CD4-positive, alpha-beta memory T cell (primary cell): ENCODE results near the gene TNFSF4. TPM values are rescaled to one million over a fixed set of nuclear protein-coding genes. Genes with fewer than 3 reads are reported as not detected.

Experiments
- CTCF ChIA-PET: fragments of 350-600 bp; sonication (Branson Sonifier 250); formaldehyde crosslinking; loops from one replicate; lab custom pipeline; 2021; ENCODE audit warnings: inconsistent platforms; ENCODE audit not compliant: partially characterized antibody; lab: Charles Lee
- POLR2A ChIA-PET: fragments of 350-600 bp; sonication (Branson Sonifier 250); formaldehyde crosslinking; loops from one replicate; lab custom pipeline; 2021; ENCODE audit not compliant: partially characterized antibody; lab: Charles Lee
- DNase-seq, 5 donors: peaks; one replicate each; pipeline versions ENCODE4 v3.0.0 to v3.0.0-alpha.2; 2020 to 2022; ENCODE audit warnings: mixed read lengths in 1 of 5
- H3K27ac ChIP-seq: one replicate; pipeline ENCODE4 v1.7.0; 2013; ENCODE audit warnings: low read depth, low read length
- H3K27me3 ChIP-seq: 2 replicates; pipeline ENCODE4 v1.7.0; 2013; ENCODE audit warnings: mild to moderate bottlenecking, low read length, moderate library complexity; ENCODE audit not compliant: insufficient read depth
- H3K36me3 ChIP-seq: 2 replicates; pipeline ENCODE4 v1.7.0; 2013; ENCODE audit warnings: mild to moderate bottlenecking, low read length, moderate library complexity; ENCODE audit not compliant: insufficient read depth
- H3K4me1 ChIP-seq: 2 replicates; pipeline ENCODE4 v1.7.0; 2013; ENCODE audit warnings: mild to moderate bottlenecking, low read length, moderate library complexity; ENCODE audit not compliant: insufficient read depth
- H3K4me3 ChIP-seq, 2 donors: one replicate each; pipeline ENCODE4 v1.7.0; 2013; ENCODE audit warnings: low read length in 2 of 2, mild to moderate bottlenecking in 1 of 2
- H3K9me3 ChIP-seq, 2 donors: one replicate each; pipeline ENCODE4 v1.7.0; 2013; ENCODE audit warnings: low read length in 2 of 2, control low read depth in 1 of 2; ENCODE audit not compliant: control insufficient read depth in 1 of 2
- H3K27ac Mint-ChIP-seq, 7 donors: one replicate each; pipeline ENCODE4 v1.8.0; 2020 to 2021; ENCODE audit warnings: mixed read lengths in 7 of 7, mild to moderate bottlenecking in 6 of 7, inconsistent platforms in 3 of 7, moderate library complexity in 3 of 7
- H3K27me3 Mint-ChIP-seq, 2 donors: one replicate each; pipeline ENCODE4 v1.8.0; 2020 to 2021; ENCODE audit warnings: mixed read lengths in 2 of 2
- H3K36me3 Mint-ChIP-seq, 2 donors: one replicate each; pipeline ENCODE4 v1.8.0; 2020 to 2021; ENCODE audit warnings: mixed read lengths in 2 of 2, inconsistent platforms in 1 of 2, mild to moderate bottlenecking in 1 of 2
- H3K4me1 Mint-ChIP-seq, 4 donors: one replicate each; pipeline ENCODE4 v1.8.0; 2020 to 2021; ENCODE audit warnings: mixed read lengths in 4 of 4, mild to moderate bottlenecking in 1 of 4
- H3K4me3 Mint-ChIP-seq, 8 donors: one replicate each; pipeline ENCODE4 v1.8.0; 2020 to 2021; ENCODE audit warnings: mixed read lengths in 8 of 8, mild to moderate bottlenecking in 7 of 8, moderate library complexity in 6 of 8, inconsistent platforms in 3 of 8
- H3K9me3 Mint-ChIP-seq, 8 donors: one replicate each; pipeline ENCODE4 v1.8.0; 2020 to 2021; ENCODE audit warnings: mixed read lengths in 8 of 8, mild to moderate bottlenecking in 5 of 8, inconsistent platforms in 3 of 8, moderate library complexity in 1 of 8
- intact Hi-C: fragments of 100-400 bp; cut with micrococcal nuclease; formaldehyde crosslinking; loops from one replicate; pipeline ENCODE4 v1.15.1; 2023
- polyA plus RNA-seq, 2 donors: library from polyadenylated mRNA; unstranded; fragments of 300-500 nt; fragmentation: Illumina TruSeq; gene quantifications; one replicate each; pipeline ENCODE4 v1.2.3, GENCODE V29; 2021
- total RNA-seq, 2 experiments: library from RNA; stranded (reverse); gene quantifications; one replicate each; pipeline ENCODE4 v1.2.3, GENCODE V29; 2021

TNFSF4 gene
- total and polyA plus RNA-seq, 4 experiments from 2014 or later: 0.18 to 3.9 (median 2.4) TPM

- Histone ChIP-seq H3K4me1 (peaks cover 3% of the 10 kb centered on the region), H3K27me3 (no peaks in the 10 kb centered on the region), H3K36me3 (no peaks in the 10 kb centered on the region), H3K27ac (no peak overlapping the region), H3K9me3 (no peaks in the 10 kb centered on the region), H3K4me3 (no peak overlapping the region)
- ChIA-PET POLR2A (interaction anchor here (0.6 kb wide), 1 partner anchor 47 kb away, joined by 3 read pairs; no protein-coding TSS in a partner anchor), CTCF (interaction anchor here (1.3 kb wide), 1 partner anchor 47 kb away, joined by 3 read pairs; no protein-coding TSS in a partner anchor)
- Mint-ChIP-seq H3K4me3 (no peak overlapping the region), H3K9me3 (peaks cover 8 to 30% (median 18%) of the 10 kb centered on the region in 8 donors), H3K27me3 (peaks cover 3 to 7% of the 10 kb centered on the region in 2 donors), H3K36me3 (peaks cover 9 to 21% of the 10 kb centered on the region in 2 donors), H3K4me1 (peaks cover 0 to 15% (median 12%) of the 10 kb centered on the region in 4 donors), H3K27ac (no peak overlapping the region)
- no peak for DNase-seq
- intact Hi-C loops: no loop called here
Measured at GRCh38 chr1:173152598-173152997, 54.5 kb downstream of the TNFSF4 start.

- Histone ChIP-seq H3K27me3 (no peaks in the 10 kb centered on the region), H3K27ac (no peak overlapping the region), H3K36me3 (no peaks in the 10 kb centered on the region), H3K4me3 (no peak overlapping the region), H3K9me3 (peaks cover 0 to 2% of the 10 kb centered on the region in 2 donors), H3K4me1 (peaks cover 3% of the 10 kb centered on the region)
- intact Hi-C loops: no loop called here
- Mint-ChIP-seq H3K36me3 (peaks cover 12 to 27% of the 10 kb centered on the region in 2 donors), H3K27ac (no peak overlapping the region), H3K4me1 (peaks cover 0 to 15% (median 10%) of the 10 kb centered on the region in 4 donors), H3K4me3 (no peak overlapping the region), H3K9me3 (peaks cover 6 to 38% (median 27%) of the 10 kb centered on the region in 8 donors), H3K27me3 (peaks cover 7% of the 10 kb centered on the region in 2 donors)
- no peak for DNase-seq
- POLR2A ChIA-PET: no interaction called here
- CTCF ChIA-PET: no interaction called here
Measured at GRCh38 chr1:173150795-173151194, 56.3 kb downstream of the TNFSF4 start.

GRCh38 chr1:173149887-173150286 lies 57.2 kb downstream of the TNFSF4 start:
- Histone ChIP-seq H3K4me3 (no peak overlapping the region), H3K27ac (no peak overlapping the region), H3K36me3 (no peaks in the 10 kb centered on the region), H3K9me3 (peaks cover 0 to 4% of the 10 kb centered on the region in 2 donors), H3K4me1 (peaks cover 3% of the 10 kb centered on the region), H3K27me3 (no peaks in the 10 kb centered on the region)
- CTCF ChIA-PET: no interaction called here
- Mint-ChIP-seq H3K36me3 (peaks cover 16 to 27% of the 10 kb centered on the region in 2 donors), H3K4me3 (no peak overlapping the region), H3K9me3 (peaks cover 8 to 43% (median 35%) of the 10 kb centered on the region in 8 donors), H3K4me1 (peaks cover 0 to 15% (median 10%) of the 10 kb centered on the region in 4 donors), H3K27me3 (peaks cover 7 to 9% of the 10 kb centered on the region in 2 donors), H3K27ac (peak overlapping the region in 1 of 7 donors; percentile 57)
- POLR2A ChIA-PET: no interaction called here
- intact Hi-C loops: no loop called here
- no peak for DNase-seq

- H3K4me1 ChIP-seq: peaks cover 3% of the 10 kb centered on the region
- H3K36me3 Mint-ChIP-seq: peaks cover 20 to 27% of the 10 kb centered on the region in 2 donors
- H3K4me3 Mint-ChIP-seq: no peak overlapping the region
- no peak overlapping the region for H3K27ac Mint-ChIP-seq
- intact Hi-C loops: no loop called here
- POLR2A ChIA-PET: no interaction called here
- H3K9me3 Mint-ChIP-seq: peaks cover 8 to 46% (median 40%) of the 10 kb centered on the region in 8 donors
- H3K27me3 Mint-ChIP-seq: peaks cover 7 to 9% of the 10 kb centered on the region in 2 donors
- H3K27me3 ChIP-seq: no peaks in the 10 kb centered on the region
- no peaks in the 10 kb centered on the region for H3K36me3 ChIP-seq
- peaks cover 0 to 10% (median 9%) of the 10 kb centered on the region in 4 donors for H3K4me1 Mint-ChIP-seq
- H3K4me3 ChIP-seq: no peak overlapping the region
- CTCF ChIA-PET: no interaction called here
- no peak overlapping the region for H3K27ac ChIP-seq
- peaks cover 0 to 4% of the 10 kb centered on the region in 2 donors for H3K9me3 ChIP-seq
- DNase-seq: no peak
Measured at GRCh38 chr1:173148971-173149370, 58.2 kb downstream of the TNFSF4 start.

GRCh38 chr1:173148545-173148944 lies 58.6 kb downstream of the TNFSF4 start:
- no peaks in the 10 kb centered on the region for H3K36me3 ChIP-seq
- H3K27me3 ChIP-seq: no peaks in the 10 kb centered on the region
- DNase-seq: no peak
- Mint-ChIP-seq H3K4me1 (peaks cover 0 to 7% (median 5%) of the 10 kb centered on the region in 4 donors), H3K9me3 (peaks cover 8 to 46% (median 40%) of the 10 kb centered on the region in 8 donors), H3K4me3 (no peak overlapping the region), H3K27ac (no peak overlapping the region), H3K27me3 (peaks cover 7 to 9% of the 10 kb centered on the region in 2 donors), H3K36me3 (peaks cover 20 to 24% of the 10 kb centered on the region in 2 donors)
- intact Hi-C loops: no loop called here
- H3K4me1 ChIP-seq: peaks cover 1% of the 10 kb centered on the region
- peaks cover 0 to 4% of the 10 kb centered on the region in 2 donors for H3K9me3 ChIP-seq
- ChIA-PET CTCF (no interaction called here), POLR2A (no interaction called here)
- H3K4me3 ChIP-seq: no peak overlapping the region
- H3K27ac ChIP-seq: no peak overlapping the region

GRCh38 chr1:173140733-173141132 lies 66.4 kb downstream of the TNFSF4 start:
- peaks cover 0 to 1% of the 10 kb centered on the region in 2 donors for H3K9me3 ChIP-seq
- intact Hi-C loops: no loop called here
- H3K36me3 ChIP-seq: no peaks in the 10 kb centered on the region
- H3K36me3 Mint-ChIP-seq: peaks cover 0 to 8% of the 10 kb centered on the region in 2 donors
- no peaks in the 10 kb centered on the region for H3K27me3 ChIP-seq
- CTCF ChIA-PET: no interaction called here
- no peak overlapping the region for H3K27ac Mint-ChIP-seq
- no peak for DNase-seq
- no peak overlapping the region for H3K4me3 Mint-ChIP-seq
- H3K27me3 Mint-ChIP-seq: peaks cover 0 to 2% of the 10 kb centered on the region in 2 donors
- H3K4me3 ChIP-seq: no peak overlapping the region
- no peak overlapping the region for H3K27ac ChIP-seq
- POLR2A ChIA-PET: no interaction called here
- H3K4me1 ChIP-seq: no peaks in the 10 kb centered on the region
- peaks cover 0 to 1% (median 0%) of the 10 kb centered on the region in 4 donors for H3K4me1 Mint-ChIP-seq
- H3K9me3 Mint-ChIP-seq: peaks cover 2 to 31% (median 22%) of the 10 kb centered on the region in 8 donors

- Histone ChIP-seq H3K27me3 (no peaks in the 10 kb centered on the region), H3K27ac (no peak overlapping the region), H3K4me3 (no peak overlapping the region), H3K9me3 (no peaks in the 10 kb centered on the region), H3K36me3 (no peaks in the 10 kb centered on the region), H3K4me1 (no peaks in the 10 kb centered on the region)
- Mint-ChIP-seq H3K4me3 (no peak overlapping the region), H3K27me3 (no peaks in the 10 kb centered on the region), H3K36me3 (peaks cover 0 to 4% of the 10 kb centered on the region in 2 donors), H3K4me1 (peaks cover 0 to 1% (median 0%) of the 10 kb centered on the region in 4 donors), H3K27ac (no peak overlapping the region), H3K9me3 (peaks cover 0 to 22% (median 13%) of the 10 kb centered on the region in 8 donors)
- no peak for DNase-seq
- ChIA-PET CTCF (no interaction called here), POLR2A (no interaction called here)
- intact Hi-C loops: no loop called here
Measured at GRCh38 chr1:173139706-173140105, 67.4 kb downstream of the TNFSF4 start.
